Right lobe of liver (tissue), 4 donors: ENCODE results near the gene ST7.

Source experiments
- CTCF ChIP-seq, 4 donors: fragments of 200-600 bp in 3 of 4; fragments of 450-650 bp in 1 of 4; IDR thresholded peaks; one replicate each; pipeline versions ENCODE4 v1.5.1 to v1.8.0; 2016 to 2022; ENCODE audit warnings: antibody characterized with exemption in 4 of 4, mild to moderate bottlenecking in 2 of 4
- POLR2A ChIP-seq: fragments of 450-650 bp; IDR thresholded peaks from one replicate; pipeline ENCODE4 v1.6.1; 2017; ENCODE audit warnings: antibody characterized with exemption, mild to moderate bottlenecking
- donor health status: DM: no; HTN: no; CAD: no.
- donor health status: DM: no; HTN: no; CAD: no.
- donor health status: DM: no; HTN: yes; CAD: no.

DNA sequence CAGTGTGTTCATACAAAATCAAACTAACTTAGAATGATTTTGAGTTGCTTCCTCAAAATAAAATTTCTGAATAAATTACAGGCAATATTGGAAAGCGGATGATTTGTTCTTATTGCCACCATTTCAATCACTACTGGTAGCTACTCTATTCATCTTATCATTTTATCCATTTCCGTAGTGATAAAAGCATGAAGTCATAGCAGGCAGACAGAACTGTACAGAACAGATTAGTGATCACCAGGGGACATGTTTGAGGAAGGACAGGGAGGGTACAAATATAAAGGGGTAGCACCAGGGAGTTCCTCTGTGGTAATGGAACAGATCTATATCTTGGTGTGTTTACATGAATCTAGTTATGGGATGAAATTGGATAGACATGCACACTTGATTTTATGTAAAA is 231.1 kb downstream of the ST7 start:
- TF ChIP-seq CTCF (IDR thresholded peaks at IDR 0.05) (no peak), POLR2A (no peak)
